AG04449 (cell line): ENCODE results near the gene TMCC3.

Experiments used
- CTCF ChIA-PET: fragments of 350-600 bp; formaldehyde crosslinking; extraction: SDS; loops from one replicate; lab custom pipeline; 2021; ENCODE audit warnings: antibody characterized with exemption; lab: Yijun Ruan, JAX
- POLR2A ChIA-PET: fragments of 400-600, 350-600 bp; formaldehyde crosslinking; extraction: SDS; loops from one replicate; lab custom pipeline; 2020; ENCODE audit warnings: antibody characterized with exemption, inconsistent platforms; lab: Yijun Ruan, JAX
- DNase-seq: peaks from one replicate; pipeline ENCODE4 v3.0.0-alpha.2; 2010; ENCODE audit warnings: low read depth, low spot score
- H3K4me3 ChIP-seq: 2 replicates; pipeline ENCODE4 v1.5.1; 2011; ENCODE audit warnings: low read depth, mild to moderate bottlenecking, control low read depth, low read length
- CTCF ChIP-seq: IDR thresholded peaks from one replicate; pipeline ENCODE4 v1.5.1; 2011; ENCODE audit warnings: mild to moderate bottlenecking, moderate library complexity, low read length, control low read depth, inconsistent platforms; ENCODE audit not compliant: insufficient read depth; ENCODE audit errors: missing control alignments

The TMCC3 gene

DNA sequence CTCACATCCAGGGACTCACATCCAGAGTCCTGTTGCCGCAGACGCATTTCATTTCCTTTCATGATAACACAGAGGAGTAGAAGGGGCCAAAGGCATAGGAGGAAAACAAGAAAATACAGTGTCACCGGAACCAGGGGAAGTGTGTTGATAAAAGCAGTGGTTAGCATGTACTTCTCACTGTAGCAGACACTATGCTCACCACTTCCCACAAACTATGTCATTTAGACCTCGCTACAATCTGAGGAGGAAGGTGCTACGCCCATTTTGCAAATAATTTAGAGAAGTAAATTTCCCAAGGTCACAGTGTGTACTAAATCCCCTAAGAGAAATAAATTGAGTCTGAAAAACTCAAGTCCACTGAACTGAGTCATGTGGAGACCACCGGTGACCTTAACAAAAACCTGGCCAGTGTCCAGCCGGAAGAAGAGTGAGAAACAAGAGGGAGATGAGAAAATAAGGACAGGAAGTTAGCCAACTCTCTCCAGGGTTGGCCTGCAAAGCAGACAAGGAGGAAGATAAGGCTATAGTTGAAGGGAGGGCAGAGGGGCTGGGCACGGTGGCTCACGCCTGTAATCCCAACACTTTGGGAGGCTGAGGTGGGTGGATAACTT, 25.8 kb upstream of the TMCC3 start:
- ChIA-PET POLR2A (no interaction called here), CTCF (no interaction called here)

DNA sequence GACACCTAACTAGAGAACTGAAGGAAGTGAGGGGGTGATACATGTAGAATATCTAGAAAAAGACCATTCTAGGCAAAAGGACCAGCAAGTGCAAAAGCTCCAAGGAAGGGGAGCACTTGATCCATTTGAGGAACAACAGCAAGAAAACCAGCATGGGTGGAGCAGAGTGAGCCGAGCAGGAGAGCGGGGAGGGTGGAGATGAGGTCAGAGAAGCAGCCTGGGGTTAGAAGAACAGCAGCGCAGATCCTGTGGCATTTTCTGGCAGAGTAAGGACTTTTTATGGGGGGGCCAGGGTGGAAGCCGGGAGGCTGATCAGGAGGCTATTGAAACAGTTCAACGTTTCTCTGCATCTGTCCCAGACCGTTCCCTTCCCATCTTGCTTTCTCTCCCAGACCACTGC, 24.5 kb upstream of the TMCC3 start:
- CTCF ChIA-PET = no interaction called here
- POLR2A ChIA-PET = no interaction called here
- TF ChIP-seq CTCF = no peak

More for the DNA sequence above, 25.8 kb upstream of the TMCC3 start:
- no peak for DNase-seq
- no peak for TF ChIP-seq CTCF
- no peak overlapping the region for H3K4me3 ChIP-seq

GRCh38 chr12:94674051-94674451, 23.7 kb upstream of the TMCC3 start:
- ChIA-PET POLR2A (no interaction called here), CTCF (interaction anchor here (0.6 kb wide), 1 partner anchor 11 kb away, joined by 3 read pairs; no protein-coding TSS in a partner anchor)
- no peak overlapping the region for H3K4me3 ChIP-seq
- no peak for TF ChIP-seq CTCF
- no peak for DNase-seq

More for the DNA sequence above, 24.5 kb upstream of the TMCC3 start:
- no peak overlapping the region for H3K4me3 ChIP-seq
- DNase-seq = no peak

GRCh38 chr12:94673496-94673895, 23.1 kb upstream of the TMCC3 start:
- ChIA-PET CTCF (interaction anchor here (0.6 kb wide), 1 partner anchor 10 kb away, joined by 3 read pairs; no protein-coding TSS in a partner anchor), POLR2A (no interaction called here)
- no peak for DNase-seq
- no peak overlapping the region for H3K4me3 ChIP-seq
- no peak for TF ChIP-seq CTCF

DNA sequence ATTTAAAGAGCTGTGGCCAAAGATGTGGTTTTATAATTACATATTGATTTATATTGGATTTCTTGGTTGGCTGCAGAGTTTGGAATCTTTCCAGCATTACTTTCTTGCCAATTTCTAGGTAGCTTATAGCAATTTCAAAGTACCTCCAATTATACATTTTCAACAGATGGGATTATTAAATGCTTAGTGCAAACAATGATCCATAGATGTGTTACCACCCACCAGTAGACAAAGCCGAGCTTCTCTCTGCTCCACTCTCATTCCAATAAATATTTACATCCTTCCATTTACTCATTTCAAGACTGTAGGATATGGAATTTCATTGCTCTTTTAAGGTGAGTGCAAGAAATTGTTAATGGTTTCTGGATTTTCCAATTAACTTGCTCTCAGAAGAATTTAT, 21.6 kb upstream of the TMCC3 start:
- CTCF ChIA-PET = interaction anchor here (0.6 kb wide), 1 partner anchor 127 kb away, joined by 4 read pairs; no protein-coding TSS in a partner anchor
- POLR2A ChIA-PET = no interaction called here
- no peak for TF ChIP-seq CTCF
- no peak overlapping the region for H3K4me3 ChIP-seq
- no peak for DNase-seq

GRCh38 chr12:94670898-94671297, 20.5 kb upstream of the TMCC3 start:
- H3K4me3 ChIP-seq = no peak overlapping the region
- ChIA-PET POLR2A (no interaction called here), CTCF (no interaction called here)
- no peak for TF ChIP-seq CTCF
- no peak for DNase-seq
